GM19035 (cell line): ENCODE data around the gene ULBP2.
"Not testable (repeated sequence)": the region's sequence is repeated elsewhere in the genome, so short reads cannot be mapped to it uniquely, and the experiment has no call there.

Source experiments
- ATAC-seq: cut with Tn5 transposase; IDR thresholded peaks from one replicate; pipeline ENCODE4 v1.9.1; 2021; ENCODE audit not compliant: unreplicated experiment

Gene ULBP2

GRCh38 chr6:149948011-149948410 lies 6.2 kb downstream of the ULBP2 start:
- no peak for ATAC-seq

DNA sequence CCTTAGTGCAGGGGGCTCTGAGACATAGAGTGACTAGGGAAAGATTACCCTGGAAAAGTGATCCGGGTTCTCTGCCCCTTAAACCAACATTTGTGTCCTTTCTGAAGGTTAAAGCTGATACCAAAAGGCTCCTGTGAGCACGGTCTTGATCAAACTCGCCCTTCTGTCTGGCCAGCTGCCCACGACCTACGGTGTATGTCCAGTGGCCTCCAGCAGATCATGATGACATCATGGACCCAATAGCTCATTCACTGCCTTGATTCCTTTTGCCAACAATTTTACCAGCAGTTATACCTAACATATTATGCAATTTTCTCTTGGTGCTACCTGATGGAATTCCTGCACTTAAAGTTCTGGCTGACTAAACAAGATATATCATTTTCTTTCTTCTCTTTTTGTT lies 6.8 kb downstream of the ULBP2 start:
- ATAC-seq: no peak

- no peak for ATAC-seq
Measured at GRCh38 chr6:149950423-149950822, 8.6 kb downstream of the ULBP2 start.

- no peak for ATAC-seq
Measured at GRCh38 chr6:149951096-149951495, 9.3 kb downstream of the ULBP2 start.

DNA sequence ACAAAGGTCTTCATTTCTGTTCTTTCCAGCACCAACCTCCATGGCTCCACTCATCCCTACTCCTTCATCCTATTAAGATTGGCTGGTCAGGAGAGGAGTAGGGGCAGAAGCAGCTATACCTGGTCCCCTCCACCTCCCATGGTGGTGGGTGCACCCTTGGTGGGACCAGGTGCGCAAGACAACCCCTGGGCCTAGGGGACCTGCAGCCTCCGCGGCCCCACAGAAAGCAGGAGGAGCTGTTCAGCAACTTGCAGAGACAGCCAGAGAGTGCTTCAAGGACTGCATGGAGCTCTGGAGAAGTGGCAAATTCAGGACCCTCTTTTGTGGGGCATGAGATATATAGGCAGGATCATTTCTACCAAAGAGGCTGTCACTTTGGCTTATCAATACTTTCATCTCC lies 9.8 kb downstream of the ULBP2 start:
- no peak for ATAC-seq

DNA sequence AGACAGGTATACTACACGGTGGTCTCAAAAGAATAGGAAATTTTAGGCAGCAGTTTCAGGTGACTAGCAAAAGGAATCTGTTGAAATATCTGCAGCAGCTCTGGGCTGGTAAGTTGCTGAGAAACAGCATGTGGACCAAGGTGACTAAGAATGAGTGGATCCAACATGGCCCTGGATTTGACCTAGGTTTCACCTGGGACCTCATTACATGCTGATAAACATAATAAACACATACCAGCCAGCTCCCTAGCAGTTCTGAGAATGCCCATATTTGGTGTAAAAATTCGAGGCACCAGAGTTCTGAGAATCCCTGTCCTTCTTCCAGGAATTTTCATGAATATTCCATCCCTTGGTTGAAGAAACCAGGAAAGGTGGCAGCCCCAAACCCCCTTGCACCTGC lies 11.6 kb downstream of the ULBP2 start:
- not testable (repeated sequence) for ATAC-seq

DNA sequence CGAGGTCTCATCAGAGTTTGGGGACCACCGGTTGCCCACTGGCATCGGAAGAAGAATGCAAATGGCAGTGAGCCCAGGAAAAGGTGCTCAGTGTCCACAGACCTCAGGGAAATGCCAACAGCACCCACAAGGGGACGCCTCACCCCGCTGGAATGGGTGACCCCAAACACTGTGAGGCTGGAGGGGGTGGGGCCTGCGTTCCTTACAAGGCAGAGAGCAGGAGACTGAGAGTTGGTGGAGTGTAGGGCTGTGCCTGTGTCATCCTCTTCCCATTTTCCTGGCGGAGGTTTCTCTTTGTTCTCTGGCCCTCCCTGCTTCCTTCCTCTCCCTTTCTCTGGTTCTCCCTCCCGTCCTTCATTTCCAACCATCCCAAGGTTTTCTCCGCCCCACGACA lies 12.1 kb downstream of the ULBP2 start:
- not testable (repeated sequence) for ATAC-seq

- not testable (repeated sequence) for ATAC-seq
Measured at GRCh38 chr6:149954328-149954983, 12.6 kb downstream of the ULBP2 start.

DNA sequence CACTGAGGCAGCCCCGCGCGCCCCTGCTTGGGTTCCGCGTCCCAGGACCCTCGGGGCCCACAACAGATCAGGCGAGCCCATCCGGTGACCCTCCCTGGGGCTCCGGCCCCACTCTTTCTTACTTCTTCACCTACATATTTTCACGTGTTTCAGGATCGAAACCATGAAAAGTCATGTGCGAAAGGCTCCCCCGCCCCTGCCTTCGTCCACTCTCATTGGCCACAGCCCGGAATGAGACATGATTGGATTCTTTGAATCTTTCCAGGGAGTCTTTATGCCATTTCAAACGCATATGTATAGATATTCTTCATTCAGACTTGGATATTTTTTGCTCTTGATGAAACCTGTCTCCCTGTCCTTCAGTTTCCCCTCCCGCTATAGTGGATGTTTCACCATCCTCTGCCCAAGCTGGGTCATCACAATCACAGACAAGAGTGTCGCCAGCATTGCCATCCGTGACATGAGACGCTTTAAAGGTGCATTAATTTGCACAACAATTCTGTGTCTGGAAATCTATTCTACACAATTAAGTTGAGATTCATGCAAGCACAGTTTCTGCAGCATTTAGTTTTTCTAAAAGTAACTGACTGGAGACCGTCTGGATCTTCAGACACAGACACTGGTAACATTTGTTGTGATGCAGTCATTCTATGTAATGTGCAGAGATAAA lies 13.3 kb downstream of the ULBP2 start:
- not testable (repeated sequence) for ATAC-seq

GRCh38 chr6:149955654-149956317 lies 14.0 kb downstream of the ULBP2 start:
- ATAC-seq: not testable (repeated sequence)

DNA sequence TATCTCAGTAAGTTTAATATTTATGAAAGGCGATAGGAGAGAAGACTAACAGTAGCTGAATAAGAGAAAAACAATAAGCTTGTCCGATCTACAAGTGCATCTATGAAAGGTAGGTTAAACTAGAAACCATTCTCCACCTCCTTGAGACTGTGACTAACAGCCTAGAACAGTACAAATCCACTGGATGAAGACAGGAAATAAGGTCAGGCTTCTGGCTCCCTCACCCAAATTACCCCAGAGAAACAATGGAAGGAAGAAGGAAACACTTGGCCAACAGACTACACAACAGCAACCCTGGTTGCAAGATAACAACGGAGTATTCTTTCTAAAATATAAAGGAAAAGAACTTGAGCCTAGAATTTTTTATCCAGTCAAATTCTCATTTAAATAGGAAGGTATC lies 16.3 kb downstream of the ULBP2 start:
- not testable (repeated sequence) for ATAC-seq

DNA sequence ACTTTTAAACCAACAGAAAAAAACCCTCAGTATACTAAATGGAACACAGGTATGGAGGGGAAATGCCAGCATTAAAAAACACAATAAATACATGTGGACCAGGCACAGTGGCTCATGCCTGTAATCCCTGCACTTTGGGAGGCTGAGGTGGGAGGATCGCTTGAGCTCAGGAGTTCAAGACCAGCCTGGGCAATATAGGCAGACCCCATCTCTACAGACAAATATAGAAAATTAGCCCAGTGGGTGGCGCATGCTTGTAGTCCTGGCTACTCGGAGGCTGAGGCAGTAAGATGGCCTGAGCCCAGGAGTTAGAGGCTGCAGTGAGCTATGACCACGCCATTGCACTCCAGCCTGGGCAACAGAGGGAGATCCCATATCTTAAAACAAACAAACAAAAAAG lies 18.0 kb downstream of the ULBP2 start:
- ATAC-seq: not testable (repeated sequence)

GRCh38 chr6:149960488-149960887 lies 18.7 kb downstream of the ULBP2 start:
- ATAC-seq: no peak

DNA sequence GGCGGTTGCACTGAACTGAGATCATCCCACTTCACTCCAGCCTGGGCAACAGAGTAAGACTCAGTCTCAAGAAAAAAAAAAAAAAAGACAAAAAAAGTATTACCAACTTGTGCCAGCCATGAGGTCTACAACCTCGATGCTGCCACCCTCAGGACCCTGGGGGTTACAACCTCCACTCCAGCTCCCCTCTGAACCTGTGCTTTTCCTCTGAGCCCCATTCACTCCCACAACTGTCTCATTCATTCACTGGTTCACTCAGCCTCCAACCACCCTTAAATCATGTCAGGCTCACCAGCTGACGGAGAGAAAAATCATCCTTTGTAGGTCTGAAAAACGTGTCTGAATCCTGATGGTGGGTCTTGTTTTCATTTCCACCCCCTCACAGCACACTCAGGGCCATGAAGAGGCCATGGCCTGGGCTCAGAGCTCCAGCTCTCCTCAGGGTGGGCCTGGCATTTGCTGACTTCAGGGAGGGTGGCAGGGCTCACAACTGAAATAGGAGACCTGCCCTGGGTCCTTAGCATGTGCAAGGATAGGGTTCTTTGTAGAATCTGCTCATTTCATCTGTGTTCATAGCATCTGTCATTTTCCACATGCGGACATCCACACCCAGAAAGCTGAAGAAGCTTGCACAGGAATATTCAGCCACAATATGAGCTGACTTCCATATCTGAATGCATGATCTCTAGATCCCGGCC lies 20.1 kb downstream of the ULBP2 start:
- ATAC-seq: no peak

DNA sequence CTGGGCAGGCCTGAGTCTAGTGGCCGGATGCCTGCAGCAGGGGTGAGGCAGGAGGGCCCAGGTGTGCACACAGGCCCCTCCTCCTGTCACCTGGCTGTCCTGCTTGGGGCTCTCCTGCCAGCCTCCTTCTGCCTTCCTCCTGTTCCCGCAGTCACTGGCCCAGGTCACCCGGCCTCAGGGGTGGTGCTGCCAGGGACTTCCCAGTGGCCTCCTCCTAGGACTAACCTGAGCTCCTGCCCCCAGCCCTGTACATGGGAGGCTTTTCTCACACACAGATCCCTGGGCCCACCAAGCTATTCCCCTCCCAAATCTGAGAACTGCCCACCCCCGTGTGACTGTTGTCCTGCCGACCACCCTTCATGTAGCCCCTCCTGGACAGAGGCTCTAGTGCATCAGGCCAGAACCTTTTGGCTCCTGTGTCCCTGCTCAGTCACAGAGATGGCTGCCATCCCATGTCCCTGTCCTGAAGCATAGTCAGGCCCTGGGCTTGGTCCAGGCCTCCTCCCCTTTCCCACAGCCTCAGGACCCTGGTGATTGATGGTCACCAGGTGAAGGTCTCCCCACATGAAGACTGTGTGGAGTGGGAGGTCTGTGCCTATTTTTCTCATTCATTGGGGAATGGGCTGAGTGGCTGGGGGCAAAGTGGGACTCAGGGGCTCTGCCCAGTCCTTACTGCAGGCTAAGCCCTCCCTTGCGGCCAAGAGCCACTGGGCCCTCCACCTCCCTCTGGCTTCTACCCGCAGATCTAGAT lies 20.8 kb downstream of the ULBP2 start:
- no peak for ATAC-seq

DNA sequence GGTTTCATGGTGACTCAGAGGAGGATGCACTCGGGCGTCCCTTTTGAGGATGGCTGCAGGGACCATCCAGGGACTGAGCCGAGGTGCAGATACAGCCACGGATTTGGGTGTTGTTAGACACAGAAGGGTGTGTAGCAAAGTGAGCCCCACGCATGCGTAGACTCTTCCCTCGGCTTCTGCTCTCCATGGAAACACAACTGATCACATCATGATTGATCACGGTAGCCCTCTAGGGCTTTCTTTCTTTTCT lies 21.3 kb downstream of the ULBP2 start:
- ATAC-seq: peak; percentile 27

DNA sequence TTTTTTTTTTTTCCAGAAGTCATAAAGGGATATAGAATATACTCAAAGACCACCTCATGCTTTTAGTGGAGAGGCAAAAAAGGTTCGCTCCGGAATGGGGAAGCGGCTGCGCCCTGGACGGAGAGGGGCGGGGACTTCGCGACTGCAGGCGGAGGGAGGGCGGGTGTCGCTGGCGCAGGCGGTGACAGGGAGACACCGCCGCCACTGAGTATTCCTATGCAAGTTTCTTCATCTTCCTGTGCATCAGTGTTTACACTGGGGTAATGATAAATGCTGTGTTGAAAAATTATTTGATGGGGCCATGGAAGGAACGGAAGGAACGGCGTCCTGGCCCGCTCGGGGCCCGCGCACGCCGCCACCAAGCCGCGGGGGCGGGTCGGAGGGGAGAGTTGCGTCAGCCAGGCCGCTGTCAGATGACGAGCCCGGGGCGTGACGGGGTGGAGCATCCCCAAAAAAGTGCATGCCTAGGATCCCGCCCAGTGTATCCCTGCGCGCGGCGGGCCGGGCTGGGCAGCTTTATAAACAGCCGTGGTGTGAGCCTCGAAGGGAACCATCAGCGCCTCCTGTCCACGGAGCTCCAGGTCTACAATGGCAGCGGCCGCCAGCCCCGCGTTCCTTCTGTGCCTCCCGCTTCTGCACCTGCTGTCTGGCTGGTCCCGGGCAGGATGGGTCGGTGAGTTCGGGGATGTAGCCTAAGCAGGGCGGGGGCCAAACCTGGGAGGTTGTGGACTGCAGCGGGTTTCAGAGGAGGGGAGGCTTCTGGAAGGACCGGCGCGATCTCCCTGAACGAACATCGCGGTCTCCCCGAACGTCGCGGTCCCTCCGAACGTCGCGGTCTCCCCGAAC lies 21.9 kb downstream of the ULBP2 start, which contains the start of gene ULBP1:
ULBP1 (plus strand) TSS at position 482 of the 846 bp plus-strand sequence; CDS start at position 589, 107 bp downstream.
- peak; percentile 63 for ATAC-seq

DNA sequence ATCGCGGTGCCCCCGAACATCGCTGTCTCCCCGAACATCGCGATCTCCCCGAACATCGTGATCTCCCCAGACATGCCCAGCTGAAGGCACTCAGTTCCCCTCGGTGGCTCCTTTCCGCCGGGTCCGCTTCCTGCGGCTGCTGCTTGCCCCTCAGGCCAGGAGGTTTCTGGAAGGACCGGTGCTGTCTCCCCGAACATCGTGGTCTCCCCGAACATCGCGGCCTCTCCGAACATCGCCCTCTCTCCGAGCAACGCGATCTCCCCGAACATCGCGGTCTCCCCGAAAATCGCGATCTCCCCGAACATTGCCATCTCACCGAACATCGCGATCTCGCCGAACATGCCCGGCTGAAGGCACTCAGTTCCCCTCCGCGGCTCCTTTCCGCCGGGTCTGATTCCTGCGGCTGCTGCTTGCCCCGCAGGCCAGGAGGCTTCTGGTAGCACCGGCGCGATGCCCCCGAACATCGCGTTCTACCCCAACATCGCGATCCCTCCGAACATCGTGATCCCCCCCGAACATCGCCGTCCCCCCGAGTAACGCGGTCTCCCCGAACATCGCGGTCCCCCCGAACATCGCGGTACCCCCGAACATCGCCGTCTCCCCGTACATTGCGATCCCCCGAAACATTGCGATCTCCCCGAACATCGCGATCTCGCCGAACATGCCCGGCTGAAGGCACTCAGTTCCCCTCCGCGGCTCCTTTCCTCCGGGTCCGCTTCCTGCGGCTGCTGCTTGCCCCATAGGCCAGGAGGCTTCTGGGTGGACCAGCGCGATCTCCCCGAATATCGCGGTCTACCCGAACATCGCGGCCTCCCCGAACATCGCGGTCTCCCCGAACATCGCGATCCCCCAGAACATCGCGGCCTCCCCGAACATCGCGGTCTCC lies 22.7 kb downstream of the ULBP2 start:
- no peak for ATAC-seq
